Measurements from ENCODE around the gene RALGAPA1.
"Not testable (repeated sequence)": the region's sequence is repeated elsewhere in the genome, so short reads cannot be mapped to it uniquely, and the experiment has no call there.

The RALGAPA1 gene

DNA sequence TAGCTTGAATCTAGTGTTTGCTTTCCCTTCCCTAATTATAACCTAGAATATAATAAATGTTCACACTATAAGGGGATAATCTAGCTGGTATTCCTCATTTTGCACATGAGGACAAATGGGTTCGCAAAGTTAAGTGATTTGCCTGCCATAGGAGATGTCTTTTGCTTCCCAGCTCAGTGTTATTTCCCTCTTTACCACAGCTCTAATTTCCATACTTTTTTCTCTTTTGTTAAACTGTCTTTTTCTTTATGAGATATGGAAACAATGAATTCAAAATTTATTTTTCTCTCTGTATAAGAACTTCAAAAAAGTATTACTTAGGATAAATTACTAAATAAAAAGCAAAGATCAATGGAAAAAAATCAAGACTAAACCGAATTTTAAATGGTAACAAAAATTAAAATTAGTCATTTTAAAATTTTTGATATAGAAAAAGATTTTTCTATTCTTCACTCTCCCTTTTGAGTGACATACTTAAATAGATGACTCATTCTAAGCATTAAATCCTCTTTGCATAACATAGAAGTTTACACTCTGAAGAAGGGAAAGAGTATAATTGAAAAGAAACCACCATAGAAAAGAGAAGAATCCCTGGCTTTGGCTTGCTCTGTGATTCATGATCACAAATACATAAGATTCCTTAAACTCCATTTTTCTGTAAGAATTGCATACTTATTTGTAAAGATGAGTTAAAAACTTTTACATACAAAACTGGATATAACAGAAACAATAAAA, 177.9 kb downstream of the RALGAPA1 start:
- no peaks in the 10 kb centered on the region for H3K27me3 ChIP-seq
- H3K4me1 ChIP-seq (ENCODE audit: control insufficient read depth in 1 of 2, insufficient read depth in 1 of 2, low read depth in 1 of 2, low read length in 1 of 2), result no peaks in the 10 kb centered on the region
- no peaks in the 10 kb centered on the region for H3K9me3 ChIP-seq
- no peak overlapping the region for H3K27ac ChIP-seq
- no peaks in the 10 kb centered on the region for H3K36me3 ChIP-seq
- no peak overlapping the region for H3K4me3 ChIP-seq (ENCODE audit: low read depth in 1 of 2, low read length in 1 of 2)
- TF ChIP-seq, protein P1, sequence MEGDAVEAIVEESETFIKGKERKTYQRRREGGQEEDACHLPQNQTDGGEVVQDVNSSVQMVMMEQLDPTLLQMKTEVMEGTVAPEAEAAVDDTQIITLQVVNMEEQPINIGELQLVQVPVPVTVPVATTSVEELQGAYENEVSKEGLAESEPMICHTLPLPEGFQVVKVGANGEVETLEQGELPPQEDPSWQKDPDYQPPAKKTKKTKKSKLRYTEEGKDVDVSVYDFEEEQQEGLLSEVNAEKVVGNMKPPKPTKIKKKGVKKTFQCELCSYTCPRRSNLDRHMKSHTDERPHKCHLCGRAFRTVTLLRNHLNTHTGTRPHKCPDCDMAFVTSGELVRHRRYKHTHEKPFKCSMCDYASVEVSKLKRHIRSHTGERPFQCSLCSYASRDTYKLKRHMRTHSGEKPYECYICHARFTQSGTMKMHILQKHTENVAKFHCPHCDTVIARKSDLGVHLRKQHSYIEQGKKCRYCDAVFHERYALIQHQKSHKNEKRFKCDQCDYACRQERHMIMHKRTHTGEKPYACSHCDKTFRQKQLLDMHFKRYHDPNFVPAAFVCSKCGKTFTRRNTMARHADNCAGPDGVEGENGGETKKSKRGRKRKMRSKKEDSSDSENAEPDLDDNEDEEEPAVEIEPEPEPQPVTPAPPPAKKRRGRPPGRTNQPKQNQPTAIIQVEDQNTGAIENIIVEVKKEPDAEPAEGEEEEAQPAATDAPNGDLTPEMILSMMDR (IDR thresholded peaks at IDR 0.05), result no peak

DNA sequence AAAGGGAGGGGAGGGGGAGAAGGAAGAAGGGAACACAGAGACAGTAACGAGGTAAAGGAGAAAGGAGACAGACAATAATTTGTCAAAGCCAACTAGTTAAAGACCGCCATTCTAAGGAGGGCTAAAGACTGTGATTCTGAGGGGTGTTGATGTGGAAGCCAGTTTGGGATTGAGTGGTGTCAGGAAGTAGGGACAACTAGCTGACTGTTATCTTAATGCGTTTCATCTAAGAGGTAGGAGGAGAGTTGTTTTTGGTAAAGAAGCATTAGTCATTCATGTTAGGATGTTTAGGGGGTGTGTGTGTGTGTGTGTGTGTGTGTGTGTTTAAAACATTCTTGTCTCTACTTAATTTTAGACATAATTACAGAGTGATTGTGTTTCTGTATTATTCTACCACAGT, 180.1 kb downstream of the RALGAPA1 start:
- Histone ChIP-seq H3K4me3 (ENCODE audit: low read depth in 1 of 2, low read length in 1 of 2) (no peak overlapping the region), H3K36me3 (no peaks in the 10 kb centered on the region), H3K27me3 (no peaks in the 10 kb centered on the region), H3K9me3 (no peaks in the 10 kb centered on the region), H3K27ac (no peak overlapping the region), H3K4me1 (ENCODE audit: control insufficient read depth in 1 of 2, insufficient read depth in 1 of 2, low read depth in 1 of 2, low read length in 1 of 2) (no peaks in the 10 kb centered on the region)
- TF ChIP-seq, protein P1 (IDR thresholded peaks at IDR 0.05), result no peak

DNA sequence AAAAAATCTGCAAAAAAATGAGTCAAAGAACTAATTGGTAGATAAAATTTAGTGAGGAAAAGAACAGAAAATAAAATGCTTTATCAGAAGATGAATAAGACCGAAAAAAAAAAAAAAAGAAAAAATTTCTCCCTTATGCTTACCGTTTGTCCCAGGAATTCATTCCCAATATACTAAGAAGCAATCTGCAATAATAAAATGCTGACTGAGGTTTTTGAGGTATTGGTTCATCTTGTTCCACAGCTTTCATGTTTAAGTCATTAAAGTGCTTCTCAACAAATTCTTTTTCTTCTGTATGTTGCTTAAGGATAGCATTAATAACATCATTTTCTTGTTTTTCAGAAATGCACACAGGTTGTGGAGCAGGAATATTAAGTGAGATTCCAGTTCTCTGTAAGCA, 182.1 kb downstream of the RALGAPA1 start:
- not testable (repeated sequence) for H3K9me3 ChIP-seq; H3K27me3 ChIP-seq; H3K27ac ChIP-seq; H3K4me1 ChIP-seq (ENCODE audit: control insufficient read depth in 1 of 2, insufficient read depth in 1 of 2, low read depth in 1 of 2, low read length in 1 of 2); H3K36me3 ChIP-seq; H3K4me3 ChIP-seq (ENCODE audit: low read depth in 1 of 2, low read length in 1 of 2)

DNA sequence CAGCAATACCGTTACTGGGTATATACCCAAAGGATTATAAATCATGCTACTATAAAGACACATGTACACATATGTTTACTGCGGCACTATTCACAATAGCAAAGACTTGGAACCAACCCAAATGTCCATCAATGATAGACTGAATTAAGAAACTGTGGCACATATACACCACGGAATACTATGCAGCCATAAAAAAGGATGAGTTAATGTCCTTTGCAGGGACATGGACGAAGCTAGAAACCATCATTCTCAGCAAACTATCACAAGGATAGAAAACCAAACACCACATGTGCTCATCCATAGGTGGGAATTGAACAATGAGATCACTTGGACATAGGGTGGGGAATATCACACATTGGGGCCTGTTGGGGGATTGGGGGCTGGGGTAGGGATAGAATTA, 187.1 kb downstream of the RALGAPA1 start:
- H3K27ac ChIP-seq; H3K36me3 ChIP-seq; H3K4me3 ChIP-seq (ENCODE audit: low read depth in 1 of 2, low read length in 1 of 2); H3K27me3 ChIP-seq; H3K9me3 ChIP-seq; H3K4me1 ChIP-seq (ENCODE audit: control insufficient read depth in 1 of 2, insufficient read depth in 1 of 2, low read depth in 1 of 2, low read length in 1 of 2): not testable (repeated sequence)

DNA sequence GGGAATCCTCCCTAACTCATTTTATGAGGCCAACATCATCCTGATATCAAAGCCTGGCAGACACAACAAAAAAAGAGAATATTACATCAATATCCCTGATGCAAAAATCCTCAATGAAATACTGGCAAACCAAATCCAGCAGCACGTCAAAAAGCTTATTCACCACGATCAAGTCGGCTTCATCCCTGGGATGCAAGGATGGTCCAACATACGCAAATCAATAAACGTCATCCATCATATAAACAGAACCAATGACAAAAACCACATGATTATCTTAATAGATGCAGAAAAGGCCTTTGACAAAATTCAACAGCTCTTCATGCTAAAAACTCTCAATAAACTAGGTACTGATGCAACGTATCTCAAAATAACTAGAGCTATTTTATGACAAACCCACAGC, 189.1 kb downstream of the RALGAPA1 start:
- H3K36me3 ChIP-seq; H3K9me3 ChIP-seq; H3K4me1 ChIP-seq (ENCODE audit: control insufficient read depth in 1 of 2, insufficient read depth in 1 of 2, low read depth in 1 of 2, low read length in 1 of 2); H3K27me3 ChIP-seq; H3K27ac ChIP-seq; H3K4me3 ChIP-seq (ENCODE audit: low read depth in 1 of 2, low read length in 1 of 2): not testable (repeated sequence)

DNA sequence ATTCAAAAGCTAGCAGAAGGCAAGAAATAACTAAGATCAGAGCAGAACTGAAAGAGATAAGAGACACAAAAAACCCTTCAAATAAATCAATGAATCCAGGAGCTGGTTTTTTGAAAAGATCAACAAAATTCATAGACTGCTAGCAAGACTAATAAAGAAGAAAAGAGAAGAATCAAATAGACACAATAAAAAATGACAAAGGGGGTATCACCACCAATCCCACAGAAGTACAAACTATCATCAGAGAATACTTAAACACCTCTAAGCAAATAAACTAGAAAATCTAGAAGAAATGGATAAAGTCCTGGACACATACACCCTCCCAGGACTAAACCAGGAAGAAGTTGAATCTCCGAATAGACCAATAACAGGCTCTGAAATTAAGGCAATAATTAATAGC, 189.6 kb downstream of the RALGAPA1 start:
- not testable (repeated sequence) for H3K4me1 ChIP-seq (ENCODE audit: control insufficient read depth in 1 of 2, insufficient read depth in 1 of 2, low read depth in 1 of 2, low read length in 1 of 2); H3K27me3 ChIP-seq; H3K4me3 ChIP-seq (ENCODE audit: low read depth in 1 of 2, low read length in 1 of 2); H3K36me3 ChIP-seq; H3K9me3 ChIP-seq; H3K27ac ChIP-seq

DNA sequence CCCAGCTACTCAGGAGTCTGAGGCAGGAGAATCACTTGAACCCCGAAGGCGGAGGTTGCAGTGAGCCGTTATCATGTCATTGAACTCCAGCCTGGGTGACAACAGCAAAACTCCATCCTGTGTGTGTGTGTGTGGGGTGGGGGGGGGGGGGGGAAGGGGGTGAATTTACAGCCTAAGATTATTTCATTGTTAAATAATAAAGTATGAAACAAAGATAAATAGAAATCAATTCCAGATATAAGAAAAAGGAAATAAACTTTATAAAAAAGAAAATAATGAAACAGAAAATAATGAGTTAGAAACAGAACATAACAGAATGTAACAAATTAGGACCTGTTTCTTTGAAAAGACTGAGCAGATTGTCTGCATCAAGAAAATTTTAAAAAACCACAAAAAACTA, 191.6 kb downstream of the RALGAPA1 start:
- Histone ChIP-seq H3K27ac (no peak overlapping the region), H3K9me3 (no peaks in the 10 kb centered on the region), H3K4me1 (ENCODE audit: control insufficient read depth in 1 of 2, insufficient read depth in 1 of 2, low read depth in 1 of 2, low read length in 1 of 2) (no peaks in the 10 kb centered on the region), H3K36me3 (no peaks in the 10 kb centered on the region), H3K27me3 (no peaks in the 10 kb centered on the region), H3K4me3 (ENCODE audit: low read depth in 1 of 2, low read length in 1 of 2) (no peak overlapping the region)
- TF ChIP-seq, protein P1 (IDR thresholded peaks at IDR 0.05), result no peak

DNA sequence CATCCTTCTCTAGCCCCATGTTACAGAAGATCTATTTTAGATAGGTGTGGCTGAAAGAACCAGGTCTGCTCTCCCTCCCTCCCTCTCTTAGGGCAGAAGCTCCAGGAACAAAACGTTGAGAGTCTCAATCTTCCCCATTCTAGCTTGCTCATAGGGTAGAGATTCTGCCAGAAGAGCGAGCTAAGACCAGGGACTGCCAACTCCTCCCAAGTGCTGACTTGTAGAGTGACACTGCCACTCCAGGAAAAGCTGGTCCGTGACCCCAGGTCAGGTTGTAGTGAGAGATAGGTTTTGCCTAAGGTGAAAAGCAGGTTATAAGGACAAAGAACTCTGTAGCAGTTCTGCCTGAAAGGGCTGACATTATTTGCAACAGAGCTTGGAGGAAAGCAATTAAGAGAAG, 201.7 kb downstream of the RALGAPA1 start:
- H3K36me3 ChIP-seq, result peaks cover 8% of the 10 kb centered on the region
- H3K9me3 ChIP-seq, result no peaks in the 10 kb centered on the region

More for the DNA sequence above, 201.7 kb downstream of the RALGAPA1 start:
- no peaks in the 10 kb centered on the region for H3K27me3 ChIP-seq
- no peak overlapping the region for H3K4me3 ChIP-seq (ENCODE audit: low read depth in 1 of 2, low read length in 1 of 2)
- no peaks in the 10 kb centered on the region for H3K4me1 ChIP-seq (ENCODE audit: control insufficient read depth in 1 of 2, insufficient read depth in 1 of 2, low read depth in 1 of 2, low read length in 1 of 2)
- no peak overlapping the region for H3K27ac ChIP-seq
- TF ChIP-seq, protein P1 (IDR thresholded peaks at IDR 0.05), result no peak

All from neutrophil (primary cell).